ENCODE measurements around the gene DDN.
A peak's percentile ranks its signal among the peaks of the same experiment; 100 is the strongest.

DDN gene

GRCh38 chr12:48999371-49000131 is at the start of gene DDN:
DDN (minus strand) TSS chr12:48999375; CDS start chr12:48999287, 88 bp downstream.
- DNase-seq = peak; percentile 56 to 85

- DNase-seq = no peak
Observed at GRCh38 chr12:49048953-49049352, 49.8 kb upstream of the DDN start.

- no peak for DNase-seq
Observed at GRCh38 chr12:49046129-49046895, 47.1 kb upstream of the DDN start.

GRCh38 chr12:49044660-49045059 is 45.5 kb upstream of the DDN start:
- DNase-seq = no peak

- DNase-seq = peak in 1 of 2 experiments; percentile 67
Observed at GRCh38 chr12:49043856-49044258, 44.7 kb upstream of the DDN start.

- no peak for DNase-seq
Observed at GRCh38 chr12:49043241-49043640, 44.1 kb upstream of the DDN start.

GRCh38 chr12:49041881-49042484 is 42.8 kb upstream of the DDN start:
- DNase-seq = no peak

GRCh38 chr12:49041036-49041880 is 42.1 kb upstream of the DDN start:
- DNase-seq = no peak

GRCh38 chr12:49040364-49040855 is 41.2 kb upstream of the DDN start:
- no peak for DNase-seq

GRCh38 chr12:49039421-49040363 is 40.5 kb upstream of the DDN start:
- DNase-seq = no peak

- no peak for DNase-seq
Observed at GRCh38 chr12:49038291-49038955, 39.2 kb upstream of the DDN start.

- DNase-seq = no peak
Observed at GRCh38 chr12:49037947-49038237, 38.7 kb upstream of the DDN start.

GRCh38 chr12:49037111-49037946 is 38.2 kb upstream of the DDN start:
- no peak for DNase-seq

GRCh38 chr12:49036029-49036428 is 36.9 kb upstream of the DDN start:
- DNase-seq = no peak

- no peak for DNase-seq
Observed at GRCh38 chr12:49034286-49034622, 35.1 kb upstream of the DDN start.

- DNase-seq = no peak
Observed at GRCh38 chr12:49033611-49034285, 34.6 kb upstream of the DDN start.

GRCh38 chr12:49032679-49033447 is 33.7 kb upstream of the DDN start:
- DNase-seq = no peak

GRCh38 chr12:49032276-49032675 is 33.1 kb upstream of the DDN start:
- no peak for DNase-seq

Data from NCI-H526 (cell line).